Kidney (tissue), 14 donors: Measurements from ENCODE around the gene RHBDF2. TPM values are rescaled to one million over a fixed set of nuclear protein-coding genes. Genes with fewer than 3 reads are reported as not detected.

Experiments
- DNase-seq, 5 donors: peaks; one replicate each; pipeline ENCODE4 v3.0.0-alpha.2; 2013 to 2020
- FAIRE-seq: peaks from 2 replicates; lab custom pipeline; 2012; peaks lifted over from hg19 to GRCh38; lab: Jason Lieb, UNC
- H3K27ac ChIP-seq, 2 donors: one replicate each; pipeline ENCODE4 v1.7.0; 2013; ENCODE audit warnings: low read depth in 2 of 2, low read length in 2 of 2, inconsistent platforms in 1 of 2
- H3K27me3 ChIP-seq: one replicate; pipeline ENCODE4 v1.7.1; 2013; ENCODE audit warnings: low read length, inconsistent platforms; ENCODE audit not compliant: control insufficient read depth, insufficient read depth
- H3K36me3 ChIP-seq, 3 donors: one replicate each; pipeline versions ENCODE4 v1.7.0 to v1.7.1; 2013; ENCODE audit warnings: low read length in 3 of 3, control low read depth in 1 of 3, inconsistent platforms in 1 of 3; ENCODE audit not compliant: insufficient read depth in 3 of 3, control insufficient read depth in 2 of 3
- H3K4me1 ChIP-seq, 3 donors: one replicate each; pipeline versions ENCODE4 v1.7.0 to v1.7.1; 2013; ENCODE audit warnings: low read length in 3 of 3, inconsistent platforms in 1 of 3, low read depth in 1 of 3; ENCODE audit not compliant: control insufficient read depth in 2 of 3, insufficient read depth in 2 of 3
- H3K4me3 ChIP-seq, 3 donors: one replicate each; pipeline versions ENCODE4 v1.7.0 to v1.8.1; 2013; ENCODE audit warnings: low read length in 3 of 3, control low read depth in 1 of 3, inconsistent platforms in 1 of 3
- H3K9ac ChIP-seq, 3 donors: one replicate each; pipeline versions ENCODE4 v1.7.0 to v1.7.1; 2013; ENCODE audit warnings: low read length in 3 of 3, control low read depth in 1 of 3, inconsistent platforms in 1 of 3
- H3K9me3 ChIP-seq, 3 donors: one replicate each; pipeline versions ENCODE4 v1.7.0 to v1.7.1; 2013; ENCODE audit warnings: low read length in 3 of 3, control low read depth in 1 of 3, inconsistent platforms in 1 of 3; ENCODE audit not compliant: control insufficient read depth in 2 of 3, insufficient read depth in 1 of 3
- CTCF ChIP-seq: IDR thresholded peaks from 3 replicates; pipeline ENCODE4 v1.5.1; 2012; ENCODE audit warnings: mild to moderate bottlenecking, moderate library complexity, borderline replicate concordance; ENCODE audit not compliant: insufficient read depth; ENCODE audit errors: extremely low read depth
- intact Hi-C: fragments of 100-400 bp; cut with DNase I; formaldehyde crosslinking; loops from one replicate; pipeline ENCODE4 v1.11.1; 2022
- polyA plus RNA-seq: library from polyadenylated mRNA; stranded (reverse); fragments of 350-450 nt; fragmentation: Illumina TruSeq; extraction: RNeasy Lipid Tissue Mini Kit (QIAGEN cat#74804); gene quantifications from one replicate; pipeline ENCODE4 v1.2.3, GENCODE V29; 2014; ENCODE audit warnings: low read depth, low replicate concordance; ENCODE audit not compliant: insufficient read depth
- total RNA-seq: library from RNA; stranded (reverse); fragmentation: NEBNext Ultra II Directional; extraction: Animal tissue kit (Norgen Biotek cat#: 25700); gene quantifications from one replicate; pipeline ENCODE4 v1.2.1, GENCODE V29; 2021
- donor health status: control.
- donor health status: control.
- donor health status: control.
- donor health status: control.
- donor health status: control.
- donor health status: DM: yes; HTN: yes; CAD: no.
- donor health status: Normal renal cell carcinoma (clear cell type).

The RHBDF2 gene
- total and polyA plus RNA-seq, 2 donors from 2014 or later = 6.8 to 58.6 TPM

- DNase-seq = no peak
- intact Hi-C loops = no loop called here
- no peaks in the 10 kb centered on the region for H3K36me3 ChIP-seq
- FAIRE-seq = no peak
- no peaks in the 10 kb centered on the region for H3K9me3 ChIP-seq
- H3K4me3 ChIP-seq = no peak overlapping the region
- H3K27ac ChIP-seq = peak overlapping the region in 1 of 2 donors; percentile 53
- H3K9ac ChIP-seq = no peak overlapping the region
- peaks cover 3 to 39% (median 15%) of the 10 kb centered on the region in 3 donors for H3K4me1 ChIP-seq
- H3K27me3 ChIP-seq = no peaks in the 10 kb centered on the region
- TF ChIP-seq CTCF = no peak
These were observed 30.9 kb upstream of the RHBDF2 start for GRCh38 chr17:76532072-76532651.

GRCh38 chr17:76531486-76532038, 30.3 kb upstream of the RHBDF2 start:
- no peaks in the 10 kb centered on the region for H3K36me3 ChIP-seq
- no peak for TF ChIP-seq CTCF
- H3K4me1 ChIP-seq = peaks cover 3 to 38% (median 15%) of the 10 kb centered on the region in 3 donors
- H3K9me3 ChIP-seq = no peaks in the 10 kb centered on the region
- no peak for FAIRE-seq
- H3K27me3 ChIP-seq = no peaks in the 10 kb centered on the region
- no peak overlapping the region for H3K9ac ChIP-seq
- H3K4me3 ChIP-seq = no peak overlapping the region
- peak overlapping the region; percentile 53 to 94 for H3K27ac ChIP-seq
- peak in 1 of 5 donors; percentile 60 for DNase-seq
- intact Hi-C loops = no loop called here

GRCh38 chr17:76530811-76531485, 29.7 kb upstream of the RHBDF2 start:
- peak overlapping the region in 1 of 3 donors; percentile 46 for H3K9ac ChIP-seq
- DNase-seq = peak in 2 of 5 donors; percentile 52 to 58
- no peak overlapping the region for H3K4me3 ChIP-seq
- no peaks in the 10 kb centered on the region for H3K36me3 ChIP-seq
- no peaks in the 10 kb centered on the region for H3K27me3 ChIP-seq
- TF ChIP-seq CTCF = no peak
- H3K4me1 ChIP-seq = peaks cover 3 to 38% (median 15%) of the 10 kb centered on the region in 3 donors
- H3K9me3 ChIP-seq = no peaks in the 10 kb centered on the region
- H3K27ac ChIP-seq = peak overlapping the region; percentile 94
- FAIRE-seq = no peak
- intact Hi-C loops = no loop called here
